ENCODE measurements around the gene IL1RAPL2.
A peak's percentile ranks its signal among the peaks of the same experiment; 100 is the strongest.

IL1RAPL2 gene

GRCh38 chrX:105468741-105469140, 902.7 kb downstream of the IL1RAPL2 start:
- Mint-ChIP-seq H3K36me3 (ENCODE audit: low read depth) (no peaks in the 10 kb centered on the region), H3K4me3 (no peak overlapping the region), H3K9me3 (no peaks in the 10 kb centered on the region), H3K27ac (no peak overlapping the region), H3K27me3 (ENCODE audit: low read depth) (no peaks in the 10 kb centered on the region), H3K4me1 (no peaks in the 10 kb centered on the region)
- TF ChIP-seq, protein P1, sequence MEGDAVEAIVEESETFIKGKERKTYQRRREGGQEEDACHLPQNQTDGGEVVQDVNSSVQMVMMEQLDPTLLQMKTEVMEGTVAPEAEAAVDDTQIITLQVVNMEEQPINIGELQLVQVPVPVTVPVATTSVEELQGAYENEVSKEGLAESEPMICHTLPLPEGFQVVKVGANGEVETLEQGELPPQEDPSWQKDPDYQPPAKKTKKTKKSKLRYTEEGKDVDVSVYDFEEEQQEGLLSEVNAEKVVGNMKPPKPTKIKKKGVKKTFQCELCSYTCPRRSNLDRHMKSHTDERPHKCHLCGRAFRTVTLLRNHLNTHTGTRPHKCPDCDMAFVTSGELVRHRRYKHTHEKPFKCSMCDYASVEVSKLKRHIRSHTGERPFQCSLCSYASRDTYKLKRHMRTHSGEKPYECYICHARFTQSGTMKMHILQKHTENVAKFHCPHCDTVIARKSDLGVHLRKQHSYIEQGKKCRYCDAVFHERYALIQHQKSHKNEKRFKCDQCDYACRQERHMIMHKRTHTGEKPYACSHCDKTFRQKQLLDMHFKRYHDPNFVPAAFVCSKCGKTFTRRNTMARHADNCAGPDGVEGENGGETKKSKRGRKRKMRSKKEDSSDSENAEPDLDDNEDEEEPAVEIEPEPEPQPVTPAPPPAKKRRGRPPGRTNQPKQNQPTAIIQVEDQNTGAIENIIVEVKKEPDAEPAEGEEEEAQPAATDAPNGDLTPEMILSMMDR (IDR thresholded peaks at IDR 0.05; ENCODE audit: unreplicated experiment in 3 of 3): no peak

GRCh38 chrX:105471597-105471996, 905.6 kb downstream of the IL1RAPL2 start:
- H3K27ac Mint-ChIP-seq: no peak overlapping the region
- no peaks in the 10 kb centered on the region for H3K9me3 Mint-ChIP-seq
- TF ChIP-seq, protein P1 (IDR thresholded peaks at IDR 0.05; ENCODE audit: unreplicated experiment in 3 of 3): no peak
- no peaks in the 10 kb centered on the region for H3K36me3 Mint-ChIP-seq (ENCODE audit: low read depth)
- H3K27me3 Mint-ChIP-seq (ENCODE audit: low read depth): no peaks in the 10 kb centered on the region
- H3K4me1 Mint-ChIP-seq: peaks cover 6% of the 10 kb centered on the region
- no peak overlapping the region for H3K4me3 Mint-ChIP-seq

DNA sequence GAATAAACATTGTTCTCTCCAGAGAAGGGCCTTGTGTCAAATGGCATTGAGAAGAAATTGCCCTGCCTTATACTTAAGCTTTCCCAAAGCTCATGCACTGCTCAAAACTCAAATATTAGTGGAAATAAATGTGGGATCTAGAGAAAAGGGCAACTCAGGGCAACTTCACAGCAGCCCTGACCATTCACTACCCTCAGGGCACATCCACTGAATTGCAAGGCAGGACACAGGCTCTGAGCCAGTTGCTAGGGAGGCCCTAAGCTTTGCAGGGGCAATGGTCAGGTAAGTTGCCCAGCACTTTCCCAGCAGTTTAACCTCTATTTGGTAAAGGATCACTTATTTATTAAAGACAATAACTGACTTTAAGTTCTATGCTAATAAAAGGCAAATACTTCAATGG, 909.8 kb downstream of the IL1RAPL2 start:
- H3K4me3 Mint-ChIP-seq: no peak overlapping the region
- H3K9me3 Mint-ChIP-seq: no peaks in the 10 kb centered on the region
- peak overlapping the region in 1 of 3 experiments; percentile 51 for H3K27ac Mint-ChIP-seq
- peaks cover 6% of the 10 kb centered on the region for H3K4me1 Mint-ChIP-seq
- H3K36me3 Mint-ChIP-seq (ENCODE audit: low read depth): no peaks in the 10 kb centered on the region
- TF ChIP-seq, protein P1 (IDR thresholded peaks at IDR 0.05; ENCODE audit: unreplicated experiment in 3 of 3): no peak
- no peaks in the 10 kb centered on the region for H3K27me3 Mint-ChIP-seq (ENCODE audit: low read depth)

DNA sequence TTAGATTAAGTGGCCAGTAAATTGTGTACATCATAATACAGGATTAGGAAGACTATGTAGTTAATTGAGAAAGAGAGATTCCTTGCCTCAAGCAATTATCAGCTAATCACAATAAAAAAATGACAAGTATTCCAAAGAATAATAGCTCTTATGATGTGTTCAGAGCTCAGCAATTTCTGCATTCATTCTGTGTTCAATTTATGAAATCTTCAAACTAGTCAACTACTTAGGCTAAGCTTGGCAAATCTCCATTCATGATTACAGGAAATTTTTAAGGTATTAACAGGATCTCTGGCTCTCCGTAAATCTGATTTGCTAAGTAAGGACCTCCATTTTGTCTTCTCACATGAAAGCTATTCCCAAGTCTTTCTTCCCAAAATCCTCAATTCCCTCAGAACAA, 911.4 kb downstream of the IL1RAPL2 start:
- no peaks in the 10 kb centered on the region for H3K36me3 Mint-ChIP-seq (ENCODE audit: low read depth)
- H3K4me3 Mint-ChIP-seq: no peak overlapping the region
- H3K27me3 Mint-ChIP-seq (ENCODE audit: low read depth): no peaks in the 10 kb centered on the region
- no peaks in the 10 kb centered on the region for H3K9me3 Mint-ChIP-seq
- H3K27ac Mint-ChIP-seq: no peak overlapping the region
- H3K4me1 Mint-ChIP-seq: peaks cover 6% of the 10 kb centered on the region
- TF ChIP-seq, protein P1 (IDR thresholded peaks at IDR 0.05; ENCODE audit: unreplicated experiment in 3 of 3): no peak

DNA sequence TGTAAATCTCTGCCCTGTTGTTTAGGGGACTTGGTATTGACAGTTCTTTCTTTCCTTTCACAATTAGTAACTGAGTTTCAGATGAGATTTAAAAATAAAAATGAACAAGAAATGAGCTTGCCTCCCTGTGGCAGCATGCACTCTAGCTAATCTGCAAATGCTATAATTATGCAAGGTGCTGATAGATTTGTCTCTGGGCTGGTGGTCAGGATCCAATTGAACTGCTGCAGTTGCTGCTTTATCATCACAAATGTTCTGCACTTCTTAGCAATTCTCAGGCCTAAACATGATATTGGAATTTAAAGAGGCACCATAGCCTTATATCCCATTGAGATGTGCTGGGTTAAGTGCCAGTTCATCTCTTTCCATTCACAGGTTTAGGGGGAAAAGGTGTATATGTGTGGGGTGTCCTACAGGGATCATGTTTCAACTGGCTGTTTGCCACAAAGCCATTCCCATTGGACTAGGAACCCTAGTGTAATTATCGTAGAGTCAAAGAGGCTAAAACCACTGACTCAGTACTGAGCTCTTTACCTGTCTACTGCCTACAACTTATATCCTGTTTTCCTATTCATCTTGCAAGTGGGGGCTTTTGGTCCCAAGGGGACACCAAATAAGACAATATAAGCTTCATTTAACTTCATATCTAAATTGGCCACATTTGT, 914.8 kb downstream of the IL1RAPL2 start:
- Mint-ChIP-seq H3K4me1 (no peaks in the 10 kb centered on the region), H3K36me3 (ENCODE audit: low read depth) (no peaks in the 10 kb centered on the region), H3K27ac (no peak overlapping the region), H3K27me3 (ENCODE audit: low read depth) (no peaks in the 10 kb centered on the region), H3K9me3 (peaks cover 3% of the 10 kb centered on the region), H3K4me3 (no peak overlapping the region)
- TF ChIP-seq, protein P1 (IDR thresholded peaks at IDR 0.05; ENCODE audit: unreplicated experiment in 3 of 3): no peak

- TF ChIP-seq, protein P1 (IDR thresholded peaks at IDR 0.05; ENCODE audit: unreplicated experiment in 3 of 3): no peak
- Mint-ChIP-seq H3K4me3 (no peak overlapping the region), H3K36me3 (ENCODE audit: low read depth) (no peaks in the 10 kb centered on the region), H3K27ac (no peak overlapping the region), H3K27me3 (ENCODE audit: low read depth) (no peaks in the 10 kb centered on the region), H3K4me1 (no peaks in the 10 kb centered on the region), H3K9me3 (peaks cover 5% of the 10 kb centered on the region)
These were observed 917.0 kb downstream of the IL1RAPL2 start for GRCh38 chrX:105483011-105483410.

Measured in nephron (organoid).